ENCODE results near the gene PAPOLB.

PAPOLB gene

GRCh38 chr7:4878336-4879335, 16.8 kb upstream of the PAPOLB start:
- DNase-seq (ENCODE audit: low read depth): no peak

GRCh38 chr7:4876586-4876985, 14.8 kb upstream of the PAPOLB start:
- DNase-seq (ENCODE audit: low read depth): no peak

- no peak for DNase-seq (ENCODE audit: low read depth)
These were observed 13.6 kb upstream of the PAPOLB start for GRCh38 chr7:4875391-4875790.

GRCh38 chr7:4873071-4873944, 11.5 kb upstream of the PAPOLB start:
- DNase-seq (ENCODE audit: low read depth): no peak

GRCh38 chr7:4871930-4872675, 10.3 kb upstream of the PAPOLB start:
- no peak for DNase-seq (ENCODE audit: low read depth)

- DNase-seq (ENCODE audit: low read depth): no peak
These were observed 9.3 kb upstream of the PAPOLB start for GRCh38 chr7:4871056-4871680.

GRCh38 chr7:4868493-4868892, 6.7 kb upstream of the PAPOLB start:
- DNase-seq (ENCODE audit: low read depth): no peak

GRCh38 chr7:4866528-4867496, 5.0 kb upstream of the PAPOLB start:
- DNase-seq (ENCODE audit: low read depth): no peak

- DNase-seq (ENCODE audit: low read depth): no peak
These were observed 326 bp upstream of the PAPOLB start for GRCh38 chr7:4862156-4862555.

- no peak for DNase-seq (ENCODE audit: low read depth)
These were observed 603 bp downstream of the PAPOLB start for GRCh38 chr7:4861227-4861626.

GRCh38 chr7:4857189-4857588, 4.6 kb downstream of the PAPOLB start:
- no peak for DNase-seq (ENCODE audit: low read depth)

GRCh38 chr7:4856336-4857057, 5.3 kb downstream of the PAPOLB start:
- DNase-seq (ENCODE audit: low read depth): no peak

- DNase-seq (ENCODE audit: low read depth): no peak
These were observed 6.9 kb downstream of the PAPOLB start for GRCh38 chr7:4854916-4855315.

- no peak for DNase-seq (ENCODE audit: low read depth)
These were observed 10.1 kb downstream of the PAPOLB start for GRCh38 chr7:4851459-4852422.

- no peak for DNase-seq (ENCODE audit: low read depth)
These were observed 11.5 kb downstream of the PAPOLB start for GRCh38 chr7:4850262-4850795.

- DNase-seq (ENCODE audit: low read depth): no peak
These were observed 12.4 kb downstream of the PAPOLB start for GRCh38 chr7:4849390-4849789.

- no peak for DNase-seq (ENCODE audit: low read depth)
These were observed 16.1 kb downstream of the PAPOLB start for GRCh38 chr7:4845740-4846142.
